GM12872 (cell line): Measurements from ENCODE around the gene DTHD1.

ENCODE experiments used
- CTCF ChIP-seq: IDR thresholded peaks from 3 replicates; pipeline ENCODE4 v1.5.1; 2011; ENCODE audit warnings: low read depth, mild to moderate bottlenecking, low read length, moderate library complexity; ENCODE audit not compliant: insufficient read depth

DTHD1 gene

DNA sequence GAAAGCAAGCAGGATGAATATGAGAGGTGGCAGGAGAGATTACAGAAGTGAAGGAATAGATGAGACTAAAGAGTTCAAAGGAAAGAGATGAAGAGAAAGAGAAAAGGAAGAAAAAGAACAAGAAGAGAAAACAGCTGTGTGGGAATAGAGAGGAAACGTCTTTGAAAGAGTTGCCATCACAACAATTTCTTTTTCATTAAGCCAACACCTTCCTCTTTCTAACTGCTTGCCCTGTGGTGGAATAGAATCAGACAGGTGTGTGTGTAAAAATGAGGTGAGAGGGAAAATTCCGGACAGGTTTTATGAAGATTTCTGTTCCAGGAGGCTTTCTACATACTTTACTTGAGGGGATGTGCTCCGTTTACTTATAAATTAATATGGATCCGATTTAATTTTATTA lies 28.8 kb downstream of the DTHD1 start:
- no peak for TF ChIP-seq CTCF

DNA sequence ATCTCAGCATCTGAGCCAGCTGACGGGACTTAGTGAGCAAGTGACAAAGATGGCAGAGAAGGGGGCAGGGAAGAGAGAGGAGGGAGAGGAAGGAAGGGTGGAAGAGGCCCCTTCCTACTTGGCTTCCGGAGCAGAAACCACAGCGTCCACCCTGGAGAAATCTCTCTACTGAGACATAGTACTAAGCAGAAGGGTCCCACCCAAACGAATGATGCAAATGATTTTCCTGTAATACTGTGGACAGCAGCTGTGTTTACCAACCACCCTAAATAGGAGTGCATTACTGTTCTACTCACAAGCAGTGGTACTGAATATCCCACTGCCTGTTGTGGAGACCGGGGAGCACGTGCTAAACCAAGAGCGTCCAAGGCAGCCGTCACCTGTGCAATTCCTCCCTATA lies 29.4 kb downstream of the DTHD1 start:
- TF ChIP-seq CTCF: no peak

DNA sequence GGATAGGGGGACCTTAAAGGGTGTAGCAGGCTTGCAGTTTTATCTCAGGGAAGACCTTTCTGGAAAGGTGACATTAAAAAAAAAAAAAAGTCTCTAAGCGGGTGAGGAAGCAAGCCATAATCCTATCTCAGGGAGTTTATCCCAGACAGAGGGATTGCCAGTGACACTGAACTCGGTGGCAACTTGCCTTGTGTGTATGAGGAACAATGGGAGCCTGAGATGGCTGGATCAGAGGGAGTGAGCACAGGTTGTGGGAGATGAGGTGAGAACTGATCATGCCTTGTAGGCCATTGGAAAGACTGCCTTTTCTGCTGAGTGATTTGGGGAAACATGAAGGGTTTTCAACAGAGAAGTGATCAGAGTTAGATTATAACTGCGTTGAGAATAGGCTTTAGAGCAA lies 31.1 kb downstream of the DTHD1 start:
- TF ChIP-seq CTCF: no peak

GRCh38 chr4:36313301-36313700 lies 31.9 kb downstream of the DTHD1 start:
- no peak for TF ChIP-seq CTCF

GRCh38 chr4:36313703-36314102 lies 32.3 kb downstream of the DTHD1 start:
- no peak for TF ChIP-seq CTCF

DNA sequence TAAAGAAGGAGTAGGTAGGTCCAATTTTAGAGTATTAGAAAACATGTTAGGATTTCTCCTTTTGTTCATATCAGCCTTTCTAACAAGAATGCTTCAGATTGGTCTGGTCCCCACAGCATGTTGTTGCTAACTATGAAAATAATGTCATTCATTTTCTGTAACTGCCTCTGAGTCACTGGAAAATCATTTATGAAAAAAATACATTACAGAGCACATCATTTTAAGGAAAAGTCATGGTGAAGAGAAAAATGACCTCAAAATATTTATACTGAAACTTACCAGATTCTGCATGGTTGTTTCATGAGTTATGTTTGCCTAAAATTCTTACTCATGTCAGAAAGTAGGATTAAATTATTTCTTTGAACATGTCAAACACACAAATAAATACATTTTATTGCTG lies 35.2 kb downstream of the DTHD1 start:
- TF ChIP-seq CTCF: no peak

DNA sequence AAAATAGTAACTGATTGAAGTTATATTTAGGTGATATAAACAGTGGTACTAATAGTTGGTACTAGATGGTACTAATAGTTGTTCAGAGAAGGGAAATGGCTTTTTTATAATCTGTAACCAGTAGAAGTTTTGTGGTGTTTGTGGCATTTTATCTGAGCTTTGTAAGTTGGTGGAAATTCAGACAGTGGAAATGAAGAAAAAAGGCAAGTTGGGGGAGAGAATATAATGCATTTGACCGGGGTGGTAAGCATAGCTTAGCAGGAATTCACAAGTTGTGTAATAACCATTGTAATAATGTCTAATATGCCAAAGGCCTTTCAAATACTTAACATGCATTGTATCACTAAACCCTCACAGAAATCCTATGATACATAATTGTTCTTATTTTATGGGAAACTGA lies 36.3 kb downstream of the DTHD1 start:
- no peak for TF ChIP-seq CTCF
